Liver (tissue), 3 donors: ENCODE data around the gene TATDN3.
"Not testable (repeated sequence)": the region's sequence is repeated elsewhere in the genome, so short reads cannot be mapped to it uniquely, and the experiment has no call there.

ENCODE experiments used
- EGR1 ChIP-seq, 2 donors: IDR thresholded peaks; 2 replicates each; pipeline ENCODE4 v1.6.1; 2016 to 2018; ENCODE audit warnings: antibody characterized with exemption in 2 of 2, low read depth in 2 of 2
- HNF4G ChIP-seq: IDR thresholded peaks from 2 replicates; pipeline ENCODE4 v1.6.1; 2016; ENCODE audit warnings: antibody characterized with exemption
- RAD21 ChIP-seq, 2 donors: IDR thresholded peaks; 2 replicates each; pipeline ENCODE4 v1.6.1; 2016; ENCODE audit warnings: antibody characterized with exemption in 2 of 2, mild to moderate bottlenecking in 2 of 2
- REST ChIP-seq: IDR thresholded peaks from 2 replicates; pipeline ENCODE4 v1.6.1; 2016; ENCODE audit warnings: antibody characterized with exemption, mild to moderate bottlenecking
- TF ChIP-seq, protein P1 (sequence below): fragments of 150-350 bp; IDR thresholded peaks from 2 replicates; pipeline ENCODE4 v1.5.1; 2017; ENCODE audit warnings: improper control_type of control experiment, low read depth, low read length; ENCODE audit not compliant: missing input control
- donor health status: healthy.
- donor health status: healthy.

- TF ChIP-seq, protein P1, sequence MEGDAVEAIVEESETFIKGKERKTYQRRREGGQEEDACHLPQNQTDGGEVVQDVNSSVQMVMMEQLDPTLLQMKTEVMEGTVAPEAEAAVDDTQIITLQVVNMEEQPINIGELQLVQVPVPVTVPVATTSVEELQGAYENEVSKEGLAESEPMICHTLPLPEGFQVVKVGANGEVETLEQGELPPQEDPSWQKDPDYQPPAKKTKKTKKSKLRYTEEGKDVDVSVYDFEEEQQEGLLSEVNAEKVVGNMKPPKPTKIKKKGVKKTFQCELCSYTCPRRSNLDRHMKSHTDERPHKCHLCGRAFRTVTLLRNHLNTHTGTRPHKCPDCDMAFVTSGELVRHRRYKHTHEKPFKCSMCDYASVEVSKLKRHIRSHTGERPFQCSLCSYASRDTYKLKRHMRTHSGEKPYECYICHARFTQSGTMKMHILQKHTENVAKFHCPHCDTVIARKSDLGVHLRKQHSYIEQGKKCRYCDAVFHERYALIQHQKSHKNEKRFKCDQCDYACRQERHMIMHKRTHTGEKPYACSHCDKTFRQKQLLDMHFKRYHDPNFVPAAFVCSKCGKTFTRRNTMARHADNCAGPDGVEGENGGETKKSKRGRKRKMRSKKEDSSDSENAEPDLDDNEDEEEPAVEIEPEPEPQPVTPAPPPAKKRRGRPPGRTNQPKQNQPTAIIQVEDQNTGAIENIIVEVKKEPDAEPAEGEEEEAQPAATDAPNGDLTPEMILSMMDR: not testable (repeated sequence)
- TF ChIP-seq RAD21 (IDR thresholded peaks at IDR 0.05); REST; HNF4G; EGR1 (IDR thresholded peaks at IDR 0.05; ENCODE audit: low read depth in 2 of 2): not testable (repeated sequence)
Measured at GRCh38 chr1:212764718-212765281, 26.9 kb upstream of the TATDN3 start.
